H1 (cell line): ENCODE results near the gene BTBD9. TPM values are rescaled to one million over a fixed set of nuclear protein-coding genes. Genes with fewer than 3 reads are reported as not detected.

Experiments
- ATF3 ChIP-seq: IDR thresholded peaks from 2 replicates; pipeline ENCODE4 v1.6.1; 2011; ENCODE audit warnings: low read depth, mild to moderate bottlenecking, low read length; ENCODE audit not compliant: insufficient read depth
- CTBP2 ChIP-seq: IDR thresholded peaks from 2 replicates; pipeline ENCODE4 v1.7.0; 2011; ENCODE audit warnings: borderline replicate concordance, mild to moderate bottlenecking, moderate library complexity, mixed read lengths, low read length; ENCODE audit not compliant: insufficient read depth, insufficient read length
- EP300 ChIP-seq, 2 experiments: IDR thresholded peaks; 1 replicate in 1 of 2; 2 replicates in 1 of 2; pipeline ENCODE4 v1.6.1; 2011 to 2012; ENCODE audit warnings: low read depth in 2 of 2, low read length in 2 of 2, mild to moderate bottlenecking in 2 of 2, borderline replicate concordance in 1 of 2, inconsistent platforms in 1 of 2, moderate library complexity in 1 of 2
- POLR2AphosphoS5 ChIP-seq: IDR thresholded peaks from 2 replicates; pipeline ENCODE4 v1.6.1; 2011; ENCODE audit warnings: low read depth, low read length
- SAP30 ChIP-seq: fragments of 300-600 bp; sonication (generic); IDR thresholded peaks from 2 replicates; pipeline ENCODE4 v1.7.1; 2012; ENCODE audit warnings: low read length, moderate library complexity, mild to moderate bottlenecking, inconsistent platforms; ENCODE audit not compliant: insufficient read depth, insufficient replicate concordance
- SIRT6 ChIP-seq: IDR thresholded peaks from one replicate; pipeline ENCODE4 v1.7.1; 2012; ENCODE audit warnings: low read length, inconsistent platforms
- SP1 ChIP-seq: IDR thresholded peaks from 2 replicates; pipeline ENCODE4 v1.6.1; 2011; ENCODE audit warnings: low read depth, low read length
- polyA plus RNA-seq, 7 experiments: library from polyadenylated mRNA; depleted of rRNA in 3 of 7; stranded (reverse) in 5 of 7; unstranded in 2 of 7; fragments of >200 nt in 5 of 7; fragments of 200-250 nt in 2 of 7; gene quantifications; 1 replicate in 5 of 7; 2 replicates in 1 of 7; 4 replicates in 1 of 7; pipeline versions ENCODE4 v1.2.1 to v1.2.3, GENCODE V29; 2011 to 2013; ENCODE audit warnings: missing spikeins in 2 of 7, mixed read lengths in 2 of 7
- total RNA-seq: library from RNA; stranded (reverse); fragmentation: NEBNext Ultra II Directional; extraction: Animal tissue kit (Norgen Biotek cat#: 25700); gene quantifications from 2 replicates; pipeline ENCODE4 v1.2.1, GENCODE V29; 2021
- TF ChIP-seq, protein P1 (sequence below): fragments of 300-600 bp; sonication (generic); IDR thresholded peaks from 2 replicates; pipeline ENCODE4 v1.7.1; 2012; ENCODE audit warnings: low read length, moderate library complexity, mild to moderate bottlenecking, inconsistent platforms; ENCODE audit not compliant: insufficient replicate concordance
- TF ChIP-seq, protein P2 (sequence below): IDR thresholded peaks from 2 replicates; pipeline ENCODE4 v1.6.1; 2012; ENCODE audit warnings: low read length, inconsistent platforms

The BTBD9 gene
- total and polyA plus RNA-seq, 2 of the 8 experiments (the other 6 are each of a cell fraction or from before 2014, with no cell fraction given), result 0.92 to 4.1 TPM

- TF ChIP-seq, protein P1, sequence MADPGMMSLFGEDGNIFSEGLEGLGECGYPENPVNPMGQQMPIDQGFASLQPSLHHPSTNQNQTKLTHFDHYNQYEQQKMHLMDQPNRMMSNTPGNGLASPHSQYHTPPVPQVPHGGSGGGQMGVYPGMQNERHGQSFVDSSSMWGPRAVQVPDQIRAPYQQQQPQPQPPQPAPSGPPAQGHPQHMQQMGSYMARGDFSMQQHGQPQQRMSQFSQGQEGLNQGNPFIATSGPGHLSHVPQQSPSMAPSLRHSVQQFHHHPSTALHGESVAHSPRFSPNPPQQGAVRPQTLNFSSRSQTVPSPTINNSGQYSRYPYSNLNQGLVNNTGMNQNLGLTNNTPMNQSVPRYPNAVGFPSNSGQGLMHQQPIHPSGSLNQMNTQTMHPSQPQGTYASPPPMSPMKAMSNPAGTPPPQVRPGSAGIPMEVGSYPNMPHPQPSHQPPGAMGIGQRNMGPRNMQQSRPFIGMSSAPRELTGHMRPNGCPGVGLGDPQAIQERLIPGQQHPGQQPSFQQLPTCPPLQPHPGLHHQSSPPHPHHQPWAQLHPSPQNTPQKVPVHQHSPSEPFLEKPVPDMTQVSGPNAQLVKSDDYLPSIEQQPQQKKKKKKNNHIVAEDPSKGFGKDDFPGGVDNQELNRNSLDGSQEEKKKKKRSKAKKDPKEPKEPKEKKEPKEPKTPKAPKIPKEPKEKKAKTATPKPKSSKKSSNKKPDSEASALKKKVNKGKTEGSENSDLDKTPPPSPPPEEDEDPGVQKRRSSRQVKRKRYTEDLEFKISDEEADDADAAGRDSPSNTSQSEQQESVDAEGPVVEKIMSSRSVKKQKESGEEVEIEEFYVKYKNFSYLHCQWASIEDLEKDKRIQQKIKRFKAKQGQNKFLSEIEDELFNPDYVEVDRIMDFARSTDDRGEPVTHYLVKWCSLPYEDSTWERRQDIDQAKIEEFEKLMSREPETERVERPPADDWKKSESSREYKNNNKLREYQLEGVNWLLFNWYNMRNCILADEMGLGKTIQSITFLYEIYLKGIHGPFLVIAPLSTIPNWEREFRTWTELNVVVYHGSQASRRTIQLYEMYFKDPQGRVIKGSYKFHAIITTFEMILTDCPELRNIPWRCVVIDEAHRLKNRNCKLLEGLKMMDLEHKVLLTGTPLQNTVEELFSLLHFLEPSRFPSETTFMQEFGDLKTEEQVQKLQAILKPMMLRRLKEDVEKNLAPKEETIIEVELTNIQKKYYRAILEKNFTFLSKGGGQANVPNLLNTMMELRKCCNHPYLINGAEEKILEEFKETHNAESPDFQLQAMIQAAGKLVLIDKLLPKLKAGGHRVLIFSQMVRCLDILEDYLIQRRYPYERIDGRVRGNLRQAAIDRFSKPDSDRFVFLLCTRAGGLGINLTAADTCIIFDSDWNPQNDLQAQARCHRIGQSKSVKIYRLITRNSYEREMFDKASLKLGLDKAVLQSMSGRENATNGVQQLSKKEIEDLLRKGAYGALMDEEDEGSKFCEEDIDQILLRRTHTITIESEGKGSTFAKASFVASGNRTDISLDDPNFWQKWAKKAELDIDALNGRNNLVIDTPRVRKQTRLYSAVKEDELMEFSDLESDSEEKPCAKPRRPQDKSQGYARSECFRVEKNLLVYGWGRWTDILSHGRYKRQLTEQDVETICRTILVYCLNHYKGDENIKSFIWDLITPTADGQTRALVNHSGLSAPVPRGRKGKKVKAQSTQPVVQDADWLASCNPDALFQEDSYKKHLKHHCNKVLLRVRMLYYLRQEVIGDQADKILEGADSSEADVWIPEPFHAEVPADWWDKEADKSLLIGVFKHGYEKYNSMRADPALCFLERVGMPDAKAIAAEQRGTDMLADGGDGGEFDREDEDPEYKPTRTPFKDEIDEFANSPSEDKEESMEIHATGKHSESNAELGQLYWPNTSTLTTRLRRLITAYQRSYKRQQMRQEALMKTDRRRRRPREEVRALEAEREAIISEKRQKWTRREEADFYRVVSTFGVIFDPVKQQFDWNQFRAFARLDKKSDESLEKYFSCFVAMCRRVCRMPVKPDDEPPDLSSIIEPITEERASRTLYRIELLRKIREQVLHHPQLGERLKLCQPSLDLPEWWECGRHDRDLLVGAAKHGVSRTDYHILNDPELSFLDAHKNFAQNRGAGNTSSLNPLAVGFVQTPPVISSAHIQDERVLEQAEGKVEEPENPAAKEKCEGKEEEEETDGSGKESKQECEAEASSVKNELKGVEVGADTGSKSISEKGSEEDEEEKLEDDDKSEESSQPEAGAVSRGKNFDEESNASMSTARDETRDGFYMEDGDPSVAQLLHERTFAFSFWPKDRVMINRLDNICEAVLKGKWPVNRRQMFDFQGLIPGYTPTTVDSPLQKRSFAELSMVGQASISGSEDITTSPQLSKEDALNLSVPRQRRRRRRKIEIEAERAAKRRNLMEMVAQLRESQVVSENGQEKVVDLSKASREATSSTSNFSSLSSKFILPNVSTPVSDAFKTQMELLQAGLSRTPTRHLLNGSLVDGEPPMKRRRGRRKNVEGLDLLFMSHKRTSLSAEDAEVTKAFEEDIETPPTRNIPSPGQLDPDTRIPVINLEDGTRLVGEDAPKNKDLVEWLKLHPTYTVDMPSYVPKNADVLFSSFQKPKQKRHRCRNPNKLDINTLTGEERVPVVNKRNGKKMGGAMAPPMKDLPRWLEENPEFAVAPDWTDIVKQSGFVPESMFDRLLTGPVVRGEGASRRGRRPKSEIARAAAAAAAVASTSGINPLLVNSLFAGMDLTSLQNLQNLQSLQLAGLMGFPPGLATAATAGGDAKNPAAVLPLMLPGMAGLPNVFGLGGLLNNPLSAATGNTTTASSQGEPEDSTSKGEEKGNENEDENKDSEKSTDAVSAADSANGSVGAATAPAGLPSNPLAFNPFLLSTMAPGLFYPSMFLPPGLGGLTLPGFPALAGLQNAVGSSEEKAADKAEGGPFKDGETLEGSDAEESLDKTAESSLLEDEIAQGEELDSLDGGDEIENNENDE, result no peak
- TF ChIP-seq ATF3 (no peak), SIRT6 (no peak), SAP30 (no peak), CTBP2 (no peak), POLR2AphosphoS5 (no peak), EP300 (IDR thresholded peaks at IDR 0.05; ENCODE audit: borderline replicate concordance in 1 of 2, low read depth in 2 of 2, low read length in 2 of 2) (no peak), SP1 (no peak)
- TF ChIP-seq, protein P2, sequence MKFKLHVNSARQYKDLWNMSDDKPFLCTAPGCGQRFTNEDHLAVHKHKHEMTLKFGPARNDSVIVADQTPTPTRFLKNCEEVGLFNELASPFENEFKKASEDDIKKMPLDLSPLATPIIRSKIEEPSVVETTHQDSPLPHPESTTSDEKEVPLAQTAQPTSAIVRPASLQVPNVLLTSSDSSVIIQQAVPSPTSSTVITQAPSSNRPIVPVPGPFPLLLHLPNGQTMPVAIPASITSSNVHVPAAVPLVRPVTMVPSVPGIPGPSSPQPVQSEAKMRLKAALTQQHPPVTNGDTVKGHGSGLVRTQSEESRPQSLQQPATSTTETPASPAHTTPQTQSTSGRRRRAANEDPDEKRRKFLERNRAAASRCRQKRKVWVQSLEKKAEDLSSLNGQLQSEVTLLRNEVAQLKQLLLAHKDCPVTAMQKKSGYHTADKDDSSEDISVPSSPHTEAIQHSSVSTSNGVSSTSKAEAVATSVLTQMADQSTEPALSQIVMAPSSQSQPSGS, result no peak
Observed at GRCh38 chr6:38684237-38684636, 44.5 kb upstream of the BTBD9 start (continued).
